Tibial nerve (tissue), 4 donors: Measurements from ENCODE around the gene PLPP1. TPM values are rescaled to one million over a fixed set of nuclear protein-coding genes. Genes with fewer than 3 reads are reported as not detected.

Experiments
- DNase-seq, 2 donors: peaks; one replicate each; pipeline ENCODE4 v3.0.0-alpha.2; 2019; ENCODE audit warnings: low spot score in 2 of 2
- H3K27ac ChIP-seq, 4 donors: fragments of 200-600 bp; sonication (generic) in 3 of 4; one replicate each; pipeline ENCODE4 v1.5.1; 2017 to 2019; ENCODE audit warnings: mild to moderate bottlenecking in 1 of 4
- H3K27me3 ChIP-seq, 2 donors: fragments of 200-600 bp; sonication (generic) in 1 of 2; one replicate each; pipeline versions ENCODE4 v1.5.1 to v1.6.0; 2017 to 2019
- H3K36me3 ChIP-seq, 3 donors: fragments of 200-600 bp; sonication (generic); one replicate each; pipeline ENCODE4 v1.5.1; 2018 to 2019
- H3K4me1 ChIP-seq, 4 donors: fragments of 200-600 bp; sonication (generic) in 3 of 4; one replicate each; pipeline ENCODE4 v1.5.1; 2017 to 2019
- H3K4me3 ChIP-seq, 4 donors: fragments of 200-600 bp; sonication (generic) in 3 of 4; one replicate each; pipeline ENCODE4 v1.5.1; 2017 to 2019; ENCODE audit warnings: mild to moderate bottlenecking in 1 of 4, moderate library complexity in 1 of 4
- H3K9me3 ChIP-seq, 4 donors: fragments of 200-600 bp; sonication (generic) in 3 of 4; one replicate each; pipeline ENCODE4 v1.5.1; 2017 to 2019
- CTCF ChIP-seq, 5 experiments: fragments of 200-600 bp in 3 of 5; fragments of 450-650 bp in 2 of 5; sonication (generic) in 3 of 5; IDR thresholded peaks; one replicate each; pipeline ENCODE4 v1.5.1; 2016 to 2019; ENCODE audit warnings: antibody characterized with exemption in 5 of 5, mild to moderate bottlenecking in 3 of 5, moderate library complexity in 2 of 5
- EP300 ChIP-seq, 2 donors: sonication (generic); formaldehyde crosslinking; IDR thresholded peaks; one replicate each; pipeline ENCODE4 v1.6.1; 2017; ENCODE audit warnings: antibody characterized with exemption in 2 of 2, mild to moderate bottlenecking in 1 of 2
- POLR2A ChIP-seq, 2 donors: fragments of 450-650 bp; IDR thresholded peaks; one replicate each; pipeline ENCODE4 v1.6.1; 2017; ENCODE audit warnings: antibody characterized with exemption in 2 of 2, mild to moderate bottlenecking in 2 of 2, moderate library complexity in 2 of 2
- WGBS, 2 donors: methylation state at CpG; one replicate each; pipeline ENCODE4 v1.1.5; 2018; 5-methylcytosine and 5-hydroxymethylcytosine counted together
- total RNA-seq, 4 donors: library from RNA; depleted of rRNA; stranded (reverse); fragments of >200 nt; gene quantifications; one replicate each; pipeline ENCODE4 v1.1.0, GENCODE V29; 2016

Gene PLPP1
- total RNA-seq, 4 donors from 2014 or later: 380 to 568 (median 427) TPM

GRCh38 chr5:55386356-55386755 is 148.4 kb downstream of the PLPP1 start:
- Histone ChIP-seq H3K9me3 (peaks cover 0 to 24% (median 11%) of the 10 kb centered on the region in 4 donors), H3K27ac (no peak overlapping the region), H3K27me3 (no peaks in the 10 kb centered on the region), H3K4me1 (peaks cover 0 to 6% (median 0%) of the 10 kb centered on the region in 4 donors), H3K4me3 (no peak overlapping the region), H3K36me3 (peaks cover 0 to 75% (median 0%) of the 10 kb centered on the region in 3 donors)
- 89 to 94% methylated on average over 1 of the region's 1 CpG for WGBS, 2 donors
- no peak for DNase-seq
- no peak for TF ChIP-seq POLR2A (IDR thresholded peaks at IDR 0.05)

GRCh38 chr5:55385846-55386245 is 148.9 kb downstream of the PLPP1 start:
- WGBS, 2 donors: 82% methylated on average over 3 of the region's 3 CpGs
- Histone ChIP-seq H3K9me3 (peaks cover 0 to 24% (median 11%) of the 10 kb centered on the region in 4 donors), H3K27ac (no peak overlapping the region), H3K4me3 (no peak overlapping the region), H3K27me3 (no peaks in the 10 kb centered on the region), H3K4me1 (peaks cover 0 to 6% (median 0%) of the 10 kb centered on the region in 4 donors), H3K36me3 (peaks cover 0 to 72% (median 0%) of the 10 kb centered on the region in 3 donors)
- TF ChIP-seq POLR2A (IDR thresholded peaks at IDR 0.05) (no peak), EP300 (IDR thresholded peaks at IDR 0.05) (no peak), CTCF (IDR thresholded peaks at IDR 0.05) (no peak)
- DNase-seq: no peak

GRCh38 chr5:55385227-55385626 is 149.5 kb downstream of the PLPP1 start:
- Histone ChIP-seq H3K36me3 (peaks cover 0 to 74% (median 0%) of the 10 kb centered on the region in 3 donors), H3K27ac (no peak overlapping the region), H3K4me1 (peaks cover 0 to 6% (median 0%) of the 10 kb centered on the region in 4 donors), H3K9me3 (peaks cover 0 to 24% (median 11%) of the 10 kb centered on the region in 4 donors), H3K27me3 (no peaks in the 10 kb centered on the region), H3K4me3 (no peak overlapping the region)
- 85 to 100% methylated on average over 1 of the region's 1 CpG for WGBS, 2 donors
- TF ChIP-seq POLR2A (IDR thresholded peaks at IDR 0.05) (no peak), CTCF (IDR thresholded peaks at IDR 0.05) (no peak)
- no peak for DNase-seq

- DNase-seq: no peak
- Histone ChIP-seq H3K36me3 (peaks cover 0 to 74% (median 0%) of the 10 kb centered on the region in 3 donors), H3K27ac (no peak overlapping the region), H3K27me3 (no peaks in the 10 kb centered on the region), H3K9me3 (peaks cover 0 to 24% (median 11%) of the 10 kb centered on the region in 4 donors), H3K4me1 (peaks cover 0 to 6% (median 0%) of the 10 kb centered on the region in 4 donors), H3K4me3 (no peak overlapping the region)
- TF ChIP-seq CTCF (IDR thresholded peaks at IDR 0.05) (no peak), EP300 (IDR thresholded peaks at IDR 0.05) (no peak), POLR2A (IDR thresholded peaks at IDR 0.05) (no peak)
- 89 to 93% methylated on average over 2 of the region's 2 CpGs for WGBS, 2 donors
Measured at GRCh38 chr5:55384072-55384471, 150.7 kb downstream of the PLPP1 start.

GRCh38 chr5:55383254-55383653 is 151.5 kb downstream of the PLPP1 start:
- H3K36me3 ChIP-seq: peaks cover 0 to 72% (median 0%) of the 10 kb centered on the region in 3 donors
- H3K27me3 ChIP-seq: no peaks in the 10 kb centered on the region
- peaks cover 0 to 24% (median 11%) of the 10 kb centered on the region in 4 donors for H3K9me3 ChIP-seq
- H3K27ac ChIP-seq: no peak overlapping the region
- TF ChIP-seq EP300 (IDR thresholded peaks at IDR 0.05) (no peak), POLR2A (IDR thresholded peaks at IDR 0.05) (no peak), CTCF (IDR thresholded peaks at IDR 0.05) (no peak)
- DNase-seq: no peak
- peaks cover 0 to 6% (median 0%) of the 10 kb centered on the region in 4 donors for H3K4me1 ChIP-seq
- no peak overlapping the region for H3K4me3 ChIP-seq

- WGBS, 2 donors: 88 to 94% methylated on average over 1 of the region's 1 CpG
- TF ChIP-seq CTCF (IDR thresholded peaks at IDR 0.05): no peak
- no peak for TF ChIP-seq EP300 (IDR thresholded peaks at IDR 0.05)
Measured at GRCh38 chr5:55377810-55378209, 157.0 kb downstream of the PLPP1 start.

More at GRCh38 chr5:55377810-55378209, 157.0 kb downstream of the PLPP1 start:
- H3K4me1 ChIP-seq: no peaks in the 10 kb centered on the region
- no peak for DNase-seq
- no peaks in the 10 kb centered on the region for H3K27me3 ChIP-seq
- no peak overlapping the region for H3K27ac ChIP-seq
- H3K36me3 ChIP-seq: peaks cover 0 to 76% (median 0%) of the 10 kb centered on the region in 3 donors
- H3K4me3 ChIP-seq: no peak overlapping the region
- peaks cover 0 to 15% (median 3%) of the 10 kb centered on the region in 4 donors for H3K9me3 ChIP-seq
